Activated CD4-positive, alpha-beta memory T cell treated with anti-CD3 and anti-CD28 coated beads for 36 hours (primary cell): ENCODE data around the gene ST3GAL3. TPM values are rescaled to one million over a fixed set of nuclear protein-coding genes. Genes with fewer than 3 reads are reported as not detected.
A peak's percentile ranks its signal among the peaks of the same experiment; 100 is the strongest.

Experiments
- CTCF ChIA-PET: fragments of 350-600 bp; sonication (Branson Sonifier 250); formaldehyde crosslinking; loops from one replicate; lab custom pipeline; 2021; ENCODE audit warnings: antibody characterized with exemption, inconsistent platforms; lab: Charles Lee
- POLR2A ChIA-PET: fragments of 350-600 bp; sonication (Branson Sonifier 250); formaldehyde crosslinking; loops from one replicate; lab custom pipeline; 2021; ENCODE audit warnings: antibody characterized with exemption; lab: Charles Lee
- DNase-seq: peaks from one replicate; pipeline ENCODE4 v3.0.0-alpha.2; 2020
- H3K27ac Mint-ChIP-seq: one replicate; pipeline ENCODE4 v1.8.0; 2021; ENCODE audit warnings: mixed read lengths
- H3K27me3 Mint-ChIP-seq: one replicate; pipeline ENCODE4 v1.8.0; 2021; ENCODE audit warnings: mixed read lengths
- H3K36me3 Mint-ChIP-seq: one replicate; pipeline ENCODE4 v1.8.0; 2021; ENCODE audit warnings: mixed read lengths
- H3K4me1 Mint-ChIP-seq: one replicate; pipeline ENCODE4 v1.8.0; 2021; ENCODE audit warnings: low read depth, mixed read lengths
- H3K4me3 Mint-ChIP-seq: one replicate; pipeline ENCODE4 v1.8.0; 2021; ENCODE audit warnings: mild to moderate bottlenecking, mixed read lengths
- H3K9me3 Mint-ChIP-seq: one replicate; pipeline ENCODE4 v1.8.0; 2021; ENCODE audit warnings: mixed read lengths
- intact Hi-C: fragments of 100-400 bp; cut with micrococcal nuclease; formaldehyde crosslinking; loops from one replicate; pipeline ENCODE4 v1.15.1; 2023
- total RNA-seq, 2 experiments: library from RNA; stranded (reverse); gene quantifications; one replicate each; pipeline ENCODE4 v1.2.3, GENCODE V29; 2021

Gene ST3GAL3
- total RNA-seq, 2 experiments from 2014 or later: 14.7 to 16.0 TPM

DNA sequence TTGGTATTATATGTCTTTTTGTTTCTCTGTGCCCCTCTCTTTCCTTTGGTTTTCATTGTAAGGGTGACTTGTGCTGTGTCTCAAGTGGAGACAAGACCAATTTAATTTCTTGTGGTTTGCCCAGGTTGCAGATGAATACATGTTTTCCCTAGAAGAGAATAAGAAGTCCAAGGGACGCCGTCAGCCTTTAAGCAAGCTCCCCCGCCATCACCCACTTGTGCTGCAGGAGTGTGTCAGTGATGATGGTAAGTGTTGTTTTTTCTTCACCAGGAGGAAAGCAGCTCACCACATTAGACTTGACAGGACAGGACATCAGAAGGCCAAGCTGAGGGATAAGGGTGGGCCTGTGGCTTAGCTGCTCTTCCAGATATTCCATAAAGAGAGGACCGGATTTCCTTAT, 23.8 kb upstream of the ST3GAL3 start:
- Mint-ChIP-seq H3K36me3 (peaks cover 22% of the 10 kb centered on the region), H3K4me3 (no peak overlapping the region), H3K27me3 (no peaks in the 10 kb centered on the region), H3K9me3 (no peaks in the 10 kb centered on the region), H3K4me1 (no peaks in the 10 kb centered on the region), H3K27ac (no peak overlapping the region)
- CTCF ChIA-PET: no interaction called here
- POLR2A ChIA-PET: interaction anchor here (0.5 kb wide), 1 partner anchor 305 kb away, joined by 3 read pairs; no protein-coding TSS in a partner anchor
- DNase-seq: no peak
- intact Hi-C loops: no loop called here

DNA sequence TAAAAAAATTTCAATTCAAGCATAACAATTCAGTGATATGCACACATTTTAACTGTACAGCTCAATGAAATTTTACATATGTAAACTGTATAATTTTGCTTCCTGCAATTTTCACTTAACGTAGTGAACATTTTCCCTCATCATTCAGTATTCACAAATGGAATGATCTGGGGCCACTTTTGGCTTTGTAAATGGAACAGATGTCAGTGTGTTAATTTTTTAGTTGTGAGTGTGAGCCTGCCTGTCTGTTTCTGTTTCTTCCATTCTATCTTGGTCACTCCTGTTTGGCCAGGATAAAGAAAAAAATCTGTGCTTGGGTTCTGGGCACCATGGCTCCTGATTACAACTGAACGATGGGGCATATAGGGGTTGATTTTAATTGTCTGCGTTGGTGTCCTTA, 20.5 kb upstream of the ST3GAL3 start:
- Mint-ChIP-seq H3K27me3 (no peaks in the 10 kb centered on the region), H3K27ac (no peak overlapping the region), H3K4me3 (no peak overlapping the region), H3K9me3 (no peaks in the 10 kb centered on the region), H3K4me1 (no peaks in the 10 kb centered on the region), H3K36me3 (peaks cover 42% of the 10 kb centered on the region)
- ChIA-PET CTCF (interaction anchor here (1.6 kb wide), 1 partner anchor 248 kb away, joined by 4 read pairs; the partner anchor contains the start of gene ARTN), POLR2A (no interaction called here)
- no peak for DNase-seq
- intact Hi-C loops: no loop called here

DNA sequence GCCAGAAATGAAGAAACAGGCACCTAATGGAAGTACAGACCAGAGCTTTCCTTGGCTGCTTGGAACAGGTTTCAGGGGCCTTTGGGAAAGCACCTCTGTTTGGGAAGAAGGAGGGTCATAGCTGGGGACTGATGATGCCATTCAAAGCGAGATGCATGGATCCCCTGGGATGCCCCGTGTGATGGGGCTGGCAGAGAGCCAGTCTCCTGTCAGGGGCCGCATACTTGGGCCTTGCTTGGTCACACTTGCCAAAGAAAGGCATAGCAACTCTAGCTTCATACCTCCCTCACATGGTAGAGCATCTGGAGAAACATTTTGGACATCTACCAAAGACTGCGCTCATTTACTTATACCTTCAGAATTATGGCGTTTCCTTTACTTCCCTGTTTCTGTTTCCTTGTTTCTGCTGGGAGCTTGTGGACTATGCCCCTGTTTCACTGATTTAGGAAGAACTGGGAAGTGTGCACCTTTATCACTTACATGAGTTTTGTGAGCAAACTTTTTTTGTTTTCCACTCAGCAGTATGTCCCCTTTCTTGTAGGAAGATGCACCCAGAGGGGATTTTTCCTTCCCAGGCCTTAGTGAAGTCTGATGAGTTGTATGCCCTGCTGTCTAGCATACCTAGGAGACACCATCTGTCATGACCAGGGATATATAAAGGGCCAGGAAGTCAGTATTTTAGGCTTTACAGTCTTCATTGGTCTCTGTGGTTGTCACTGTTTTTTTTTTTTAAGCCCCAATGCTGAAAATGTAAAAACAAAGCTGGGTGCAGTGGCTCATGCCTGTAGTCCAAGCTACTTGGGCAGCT, 19.8 kb upstream of the ST3GAL3 start:
- DNase-seq: no peak
- intact Hi-C loops: no loop called here
- no peaks in the 10 kb centered on the region for H3K27me3 Mint-ChIP-seq
- no peak overlapping the region for H3K27ac Mint-ChIP-seq
- ChIA-PET POLR2A (no interaction called here), CTCF (interaction anchor here (1.5 to 1.6 kb wide), 2 partner anchors 247 kb away, joined by 4 read pairs; partner anchors contain the start of gene ARTN)
- H3K4me1 Mint-ChIP-seq: no peaks in the 10 kb centered on the region
- H3K9me3 Mint-ChIP-seq: no peaks in the 10 kb centered on the region
- no peak overlapping the region for H3K4me3 Mint-ChIP-seq
- peaks cover 49% of the 10 kb centered on the region for H3K36me3 Mint-ChIP-seq

DNA sequence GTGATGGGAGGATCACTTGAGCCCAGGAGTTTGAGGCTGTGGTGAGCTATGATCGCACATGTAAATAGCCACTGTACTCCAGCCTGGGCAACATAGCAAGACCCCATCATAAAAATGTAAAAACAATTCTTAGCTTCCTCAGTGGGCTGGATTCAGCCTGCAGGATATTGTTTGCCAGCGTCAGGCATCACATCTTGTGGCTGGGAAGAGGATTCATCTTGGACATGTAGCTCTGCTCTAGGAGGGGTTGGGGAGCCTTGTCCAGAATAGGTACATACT, 19.3 kb upstream of the ST3GAL3 start:
- Mint-ChIP-seq H3K36me3 (peaks cover 54% of the 10 kb centered on the region), H3K9me3 (no peaks in the 10 kb centered on the region), H3K27me3 (no peaks in the 10 kb centered on the region), H3K27ac (no peak overlapping the region), H3K4me3 (no peak overlapping the region), H3K4me1 (no peaks in the 10 kb centered on the region)
- ChIA-PET CTCF (interaction anchor here (1.5 kb wide), 1 partner anchor 247 kb away, joined by 4 read pairs; no protein-coding TSS in a partner anchor), POLR2A (no interaction called here)
- intact Hi-C loops: no loop called here
- DNase-seq: no peak

DNA sequence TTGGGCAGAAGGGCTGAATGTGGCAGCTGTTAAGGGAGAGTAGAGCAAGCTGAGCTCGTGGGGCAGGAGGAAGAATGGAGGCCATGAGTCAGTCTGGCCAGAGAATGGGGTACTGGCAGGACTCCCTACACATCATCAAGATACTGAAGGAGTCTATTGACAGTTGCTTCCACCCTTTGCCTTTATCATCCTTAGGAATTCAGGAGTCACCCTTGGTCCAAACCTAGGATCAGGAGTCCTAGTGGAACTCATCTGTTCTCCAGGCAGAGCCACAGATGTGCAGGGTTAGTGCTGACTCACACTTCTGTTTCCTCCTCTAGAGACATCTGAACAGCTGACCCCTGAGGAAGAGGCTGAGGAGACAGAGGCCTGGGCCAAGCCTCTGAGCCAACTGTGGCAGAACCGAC, 18.7 kb upstream of the ST3GAL3 start:
- H3K4me3 Mint-ChIP-seq: no peak overlapping the region
- ChIA-PET POLR2A (no interaction called here), CTCF (interaction anchor here (1.2 to 1.5 kb wide), 2 partner anchors 246 to 248 kb away, joined by 3 to 4 read pairs; no protein-coding TSS in a partner anchor)
- H3K27me3 Mint-ChIP-seq: no peaks in the 10 kb centered on the region
- DNase-seq: no peak
- H3K9me3 Mint-ChIP-seq: no peaks in the 10 kb centered on the region
- H3K4me1 Mint-ChIP-seq: no peaks in the 10 kb centered on the region
- intact Hi-C loops: no loop called here
- peaks cover 56% of the 10 kb centered on the region for H3K36me3 Mint-ChIP-seq
- no peak overlapping the region for H3K27ac Mint-ChIP-seq

DNA sequence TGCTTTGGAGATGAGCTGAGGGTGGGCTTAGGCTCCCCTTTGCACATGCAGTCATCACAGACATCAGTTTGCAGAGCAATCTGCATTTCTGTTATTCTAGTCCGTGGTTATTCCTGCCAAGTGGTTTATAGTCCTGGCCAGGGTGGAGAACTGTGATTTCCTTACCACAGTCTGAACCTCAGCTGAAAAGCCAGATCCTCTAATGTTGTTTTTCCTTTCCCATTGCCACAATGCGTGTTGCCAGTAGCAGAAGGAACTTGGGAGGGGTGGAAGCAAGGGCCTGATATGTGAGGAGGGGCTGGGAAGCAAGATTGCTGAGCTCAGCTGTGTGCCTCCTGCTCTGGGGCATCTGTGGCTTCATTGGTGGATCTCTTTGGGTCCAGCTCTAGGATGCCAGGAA, 18.0 kb upstream of the ST3GAL3 start:
- DNase-seq: no peak
- Mint-ChIP-seq H3K27ac (no peak overlapping the region), H3K9me3 (no peaks in the 10 kb centered on the region), H3K4me1 (no peaks in the 10 kb centered on the region), H3K4me3 (no peak overlapping the region), H3K27me3 (no peaks in the 10 kb centered on the region), H3K36me3 (peaks cover 51% of the 10 kb centered on the region)
- intact Hi-C loops: no loop called here
- ChIA-PET POLR2A (no interaction called here), CTCF (interaction anchor here (1.2 to 1.5 kb wide), 2 partner anchors 246 to 247 kb away, joined by 3 to 4 read pairs; no protein-coding TSS in a partner anchor)

DNA sequence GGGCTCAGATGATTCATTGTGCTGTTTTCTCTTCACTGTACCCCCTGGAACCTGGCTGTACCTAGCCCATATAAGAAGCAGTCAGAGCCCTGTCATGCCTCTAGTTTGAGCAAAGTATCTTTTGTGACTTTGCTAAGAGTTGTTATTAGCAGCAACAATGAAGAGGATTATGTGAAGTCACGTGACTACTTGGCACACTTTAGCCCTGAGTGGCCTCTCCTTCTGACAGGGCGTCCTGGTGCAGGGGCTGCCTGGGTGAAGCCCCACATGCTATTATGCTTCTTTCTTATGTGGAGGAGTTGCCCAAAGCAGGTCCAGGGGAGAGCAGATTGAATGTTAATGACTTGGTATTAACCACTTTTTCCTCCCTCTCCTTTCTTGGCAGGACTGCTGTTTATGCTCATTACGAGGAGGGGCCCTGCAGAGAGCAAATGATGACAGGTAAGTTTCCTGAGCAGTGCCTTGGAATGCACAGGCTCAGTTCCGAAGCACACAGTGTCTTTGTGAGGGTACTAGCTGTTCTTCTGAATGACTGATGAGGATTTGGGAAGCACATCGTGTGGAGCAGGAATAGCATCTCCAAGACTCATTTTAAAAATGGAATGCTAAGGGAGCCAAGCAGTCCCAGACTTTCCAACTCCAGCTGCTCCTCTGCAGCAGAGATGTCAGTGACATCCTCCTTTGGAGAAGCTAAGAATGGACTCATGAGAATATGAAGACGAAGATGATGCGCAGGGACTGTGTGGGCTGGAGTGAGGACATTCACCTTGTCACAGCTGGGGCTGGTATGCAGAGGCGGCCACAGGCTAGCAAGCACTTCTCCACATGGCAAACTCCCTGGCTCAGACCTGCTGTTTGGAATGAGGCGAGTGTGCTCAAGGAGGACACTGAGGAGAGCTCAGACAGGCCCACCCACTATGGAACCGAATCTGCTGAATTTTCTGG, 15.2 kb upstream of the ST3GAL3 start:
- POLR2A ChIA-PET: interaction anchor here (1.4 kb wide), 1 partner anchor 15 kb away, joined by 3 read pairs; the partner anchor contains the start of gene ST3GAL3
- no peak overlapping the region for H3K27ac Mint-ChIP-seq
- intact Hi-C loops: no loop called here
- CTCF ChIA-PET: interaction anchor here (1.1 kb wide), 1 partner anchor 12 kb away, joined by 3 read pairs; no protein-coding TSS in a partner anchor
- H3K9me3 Mint-ChIP-seq: no peaks in the 10 kb centered on the region
- no peak for DNase-seq
- no peaks in the 10 kb centered on the region for H3K4me1 Mint-ChIP-seq
- H3K4me3 Mint-ChIP-seq: no peak overlapping the region
- no peaks in the 10 kb centered on the region for H3K27me3 Mint-ChIP-seq
- peaks cover 36% of the 10 kb centered on the region for H3K36me3 Mint-ChIP-seq

DNA sequence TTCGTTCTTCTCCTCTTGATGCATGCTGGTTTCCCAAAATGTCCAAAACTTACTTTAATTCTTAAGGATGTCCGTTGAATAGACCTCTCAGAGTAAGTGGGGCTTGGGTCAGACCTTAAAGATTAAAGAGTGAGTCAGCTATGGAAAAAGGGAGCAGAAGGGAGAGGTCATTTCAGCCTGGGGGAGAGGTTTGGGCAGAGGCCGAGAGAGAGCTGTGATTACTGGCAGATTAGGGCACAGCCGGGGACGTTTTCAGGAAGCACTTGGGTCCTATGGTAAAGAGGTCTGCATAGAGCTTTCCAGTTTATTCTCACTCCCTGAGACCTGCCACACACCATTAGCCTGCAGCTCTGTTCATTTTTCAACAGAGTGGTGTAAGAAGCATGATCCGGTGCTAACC, 14.0 kb upstream of the ST3GAL3 start:
- Mint-ChIP-seq H3K9me3 (no peaks in the 10 kb centered on the region), H3K4me1 (no peaks in the 10 kb centered on the region), H3K36me3 (peaks cover 39% of the 10 kb centered on the region), H3K27ac (no peak overlapping the region), H3K27me3 (no peaks in the 10 kb centered on the region), H3K4me3 (no peak overlapping the region)
- CTCF ChIA-PET: no interaction called here
- intact Hi-C loops: no loop called here
- POLR2A ChIA-PET: interaction anchor here (1.4 kb wide), 1 partner anchor 14 kb away, joined by 3 read pairs; the partner anchor contains the start of gene ST3GAL3
- no peak for DNase-seq

DNA sequence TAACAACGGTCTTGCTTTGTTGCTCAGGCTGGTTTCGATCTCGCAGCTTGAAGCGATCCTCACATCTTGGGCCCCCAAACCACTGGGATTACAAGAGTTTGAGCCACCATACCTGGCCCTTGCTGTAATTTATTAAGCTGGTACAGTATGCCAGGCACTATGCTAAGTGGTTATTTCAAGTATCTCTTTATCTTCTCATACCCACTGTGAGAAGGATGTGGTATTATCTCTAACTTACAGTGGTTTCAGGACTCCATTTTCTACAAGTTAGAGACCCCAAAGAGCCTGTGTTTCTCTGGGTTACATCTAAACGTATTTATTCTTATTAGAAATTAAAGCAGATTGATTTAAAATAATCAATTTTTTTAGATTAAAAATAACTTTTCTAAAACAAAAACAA, 8.1 kb upstream of the ST3GAL3 start:
- CTCF ChIA-PET: no interaction called here
- Mint-ChIP-seq H3K4me1 (no peaks in the 10 kb centered on the region), H3K36me3 (peaks cover 21% of the 10 kb centered on the region), H3K27ac (no peak overlapping the region), H3K4me3 (no peak overlapping the region), H3K27me3 (no peaks in the 10 kb centered on the region), H3K9me3 (no peaks in the 10 kb centered on the region)
- DNase-seq: no peak
- POLR2A ChIA-PET: no interaction called here
- intact Hi-C loops: no loop called here

DNA sequence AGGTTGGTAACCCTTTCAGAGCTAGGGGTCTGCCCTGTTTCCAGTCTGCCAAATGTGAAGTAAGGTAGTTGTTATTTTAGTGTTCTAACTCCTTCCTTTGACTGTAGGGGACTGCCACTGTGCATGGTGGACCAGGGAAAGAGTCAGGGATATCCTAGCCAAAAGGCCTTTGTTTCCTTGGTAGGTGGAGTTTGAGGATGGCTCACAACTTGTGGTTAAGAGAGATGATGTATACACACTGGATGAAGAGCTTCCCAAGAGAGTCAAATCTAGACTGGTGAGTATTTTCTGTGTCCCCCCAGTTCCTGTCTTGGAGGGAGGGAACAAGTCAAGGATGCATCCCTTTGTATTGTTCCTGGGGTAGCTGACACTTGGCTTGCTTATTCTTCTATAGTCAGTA, 3.5 kb upstream of the ST3GAL3 start:
- Mint-ChIP-seq H3K27ac (peak overlapping the region; percentile 25), H3K4me1 (peaks cover 21% of the 10 kb centered on the region), H3K27me3 (no peaks in the 10 kb centered on the region), H3K9me3 (no peaks in the 10 kb centered on the region), H3K36me3 (peaks cover 35% of the 10 kb centered on the region), H3K4me3 (no peak overlapping the region)
- ChIA-PET CTCF (interaction anchor here (0.7 to 1.8 kb wide), 2 partner anchors 12 to 231 kb away, joined by 3 to 4 read pairs; no protein-coding TSS in a partner anchor), POLR2A (interaction anchor here (0.9 kb wide), 1 partner anchor 53 kb away, joined by 3 read pairs; no protein-coding TSS in a partner anchor)
- no peak for DNase-seq
- intact Hi-C loops: no loop called here

DNA sequence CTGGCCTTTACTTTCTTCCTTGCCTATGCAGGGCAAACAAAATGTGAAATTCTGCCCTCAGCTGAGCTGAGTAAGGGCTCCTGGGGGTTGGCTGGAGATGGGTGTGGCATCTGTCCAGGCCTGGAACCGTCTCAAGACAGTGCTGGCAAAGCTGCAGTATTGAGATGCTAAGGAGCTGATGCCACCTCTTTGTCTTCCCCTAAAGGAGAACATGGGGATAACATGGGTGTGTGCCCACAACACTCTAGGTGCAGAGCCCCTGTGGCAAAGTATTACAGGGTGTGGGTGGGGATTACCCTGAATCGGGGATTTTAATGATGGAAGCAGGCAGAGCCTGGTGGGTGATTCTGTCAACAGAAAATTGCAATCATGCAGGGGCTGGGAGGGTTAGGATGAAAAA, 2.5 kb upstream of the ST3GAL3 start:
- Mint-ChIP-seq H3K4me1 (peaks cover 24% of the 10 kb centered on the region), H3K4me3 (no peak overlapping the region), H3K9me3 (no peaks in the 10 kb centered on the region), H3K27ac (no peak overlapping the region), H3K36me3 (peaks cover 41% of the 10 kb centered on the region), H3K27me3 (no peaks in the 10 kb centered on the region)
- POLR2A ChIA-PET: interaction anchor here (0.9 kb wide), 1 partner anchor 54 kb away, joined by 3 read pairs; no protein-coding TSS in a partner anchor
- CTCF ChIA-PET: interaction anchor here (0.7 kb wide), 2 partner anchors 13 to 230 kb away, joined by 3 read pairs; no protein-coding TSS in a partner anchor
- no peak for DNase-seq
- intact Hi-C loops: no loop called here
